Stimulated activated CD4-positive, alpha-beta T cell treated with anti-CD3 and anti-CD28 coated beads, Interleukin-4, amount 100 ng/mL, for 48 hours (primary cell): ENCODE data around the gene PLXNA3.

Source experiments
- DNase-seq, 2 donors: peaks; one replicate each; pipeline ENCODE4 v3.0.0-alpha.2; 2020; ENCODE audit warnings: low read depth in 2 of 2

Gene PLXNA3

GRCh38 chrX:154435171-154435733, 22.8 kb upstream of the PLXNA3 start:
- no peak for DNase-seq

DNA sequence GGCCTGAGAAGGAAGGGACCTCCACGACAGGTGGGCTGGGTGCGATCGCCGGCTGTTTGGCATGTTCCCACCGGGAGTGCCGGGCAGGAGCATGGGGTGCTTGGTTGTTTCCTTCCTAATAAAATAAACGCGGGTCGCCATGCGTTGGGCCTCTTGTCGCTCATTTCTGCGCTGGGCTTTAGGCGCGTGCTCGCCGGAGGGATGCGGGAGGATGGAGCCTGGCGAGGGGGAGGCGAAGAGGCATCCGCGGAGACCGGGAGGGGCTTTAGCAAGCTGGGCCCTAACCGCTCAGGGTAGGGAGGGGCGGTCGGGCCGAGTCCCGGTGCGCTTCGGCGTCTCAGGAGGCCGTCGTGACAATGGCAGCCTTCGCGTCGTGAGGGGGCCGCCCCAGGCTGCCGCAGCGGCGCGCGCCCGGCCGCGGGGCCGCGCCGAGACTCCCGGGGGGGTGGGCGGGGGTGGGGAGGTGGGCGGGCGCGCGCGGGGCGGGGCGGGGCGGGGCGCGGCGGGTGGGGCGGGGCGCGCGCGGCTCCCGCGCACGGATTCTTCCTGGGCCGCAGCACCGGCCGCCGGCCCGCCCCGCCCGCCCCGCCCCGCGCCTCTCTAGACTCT, 21.6 kb upstream of the PLXNA3 start:
- DNase-seq, result no peak

DNA sequence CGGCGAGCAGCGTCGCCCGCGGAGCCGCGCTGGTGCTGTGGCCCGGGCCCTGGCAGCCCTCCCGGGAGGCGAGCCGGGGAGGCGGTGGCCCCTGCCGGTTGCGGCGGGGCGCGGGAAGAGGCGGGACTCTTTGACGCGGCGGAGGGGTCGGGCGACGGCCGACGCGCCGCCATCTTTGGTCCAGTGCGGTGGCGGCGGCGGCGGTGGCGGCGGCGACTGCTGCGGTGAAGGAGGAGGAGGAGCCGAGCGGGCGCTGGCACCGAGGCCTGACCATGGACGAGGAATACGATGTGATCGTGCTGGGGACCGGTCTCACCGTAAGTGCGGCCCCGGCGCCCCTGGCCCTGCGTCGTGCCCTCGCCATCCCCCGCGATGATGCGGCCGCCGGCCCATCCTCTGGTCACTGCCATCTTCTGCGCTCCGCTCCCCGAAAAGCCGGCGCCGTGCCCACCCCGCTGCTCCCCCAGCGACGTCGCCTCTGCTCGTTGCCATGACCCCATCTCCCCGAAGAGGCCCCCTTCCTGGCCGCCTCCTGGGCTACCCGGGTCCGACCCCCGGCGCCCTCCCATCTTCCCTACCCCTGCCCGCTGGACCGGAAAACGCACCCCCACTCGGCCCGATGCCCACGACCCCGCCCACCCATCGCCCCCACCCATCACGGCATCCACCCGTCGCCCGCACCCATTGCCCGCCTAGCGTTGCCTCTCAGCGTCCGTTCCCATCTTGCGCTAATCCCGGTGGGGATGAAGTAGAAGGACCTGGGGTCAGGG, 20.9 kb upstream of the PLXNA3 start, which contains the start of gene GDI1:
TSS of gene GDI1 (plus strand) at position 172 of the 770 bp plus-strand sequence. CDS start at position 273, 101 bp downstream.
- DNase-seq, result peak in 1 of 2 donors; percentile 38

DNA sequence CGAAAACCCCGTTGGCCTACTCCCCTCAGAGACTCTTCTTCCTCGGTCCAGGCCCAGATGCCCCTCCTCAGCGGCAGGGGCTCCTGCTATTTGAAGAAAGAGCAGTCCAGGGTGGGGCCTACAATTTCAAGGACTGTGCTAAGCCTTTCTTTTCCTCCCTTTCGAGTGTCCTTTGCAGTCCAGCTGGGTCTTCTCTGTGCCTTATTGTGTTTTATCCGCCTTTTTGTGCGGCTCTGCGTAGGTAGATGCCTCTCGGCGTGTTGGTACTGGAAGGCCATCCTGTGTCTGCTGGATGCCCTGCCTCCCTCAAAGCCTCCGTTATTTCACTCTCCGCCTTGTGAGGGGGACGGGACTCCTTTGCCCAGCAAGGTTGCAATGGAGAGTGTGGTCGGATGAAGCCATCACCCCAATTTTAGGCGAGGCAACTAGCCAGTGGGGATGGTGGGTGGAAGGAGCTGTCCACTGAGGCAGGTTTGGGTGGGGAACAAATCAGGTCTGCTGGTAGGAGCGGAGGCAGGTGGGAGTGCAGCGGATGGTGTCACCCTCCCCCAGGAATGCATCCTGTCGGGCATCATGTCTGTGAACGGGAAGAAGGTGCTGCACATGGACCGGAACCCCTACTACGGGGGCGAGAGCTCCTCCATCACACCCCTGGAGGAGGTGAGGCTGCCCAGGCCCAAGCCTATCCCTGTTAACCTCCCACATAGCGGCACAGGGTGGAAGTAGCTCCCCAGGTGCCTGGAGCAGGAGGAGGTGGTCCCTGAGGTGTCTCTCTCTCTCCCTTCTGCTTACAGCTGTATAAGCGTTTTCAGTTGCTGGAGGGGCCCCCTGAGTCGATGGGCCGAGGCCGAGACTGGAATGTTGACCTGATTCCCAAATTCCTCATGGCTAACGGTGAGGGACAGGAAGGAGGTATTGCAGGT, 19.8 kb upstream of the PLXNA3 start:
- DNase-seq, result no peak

DNA sequence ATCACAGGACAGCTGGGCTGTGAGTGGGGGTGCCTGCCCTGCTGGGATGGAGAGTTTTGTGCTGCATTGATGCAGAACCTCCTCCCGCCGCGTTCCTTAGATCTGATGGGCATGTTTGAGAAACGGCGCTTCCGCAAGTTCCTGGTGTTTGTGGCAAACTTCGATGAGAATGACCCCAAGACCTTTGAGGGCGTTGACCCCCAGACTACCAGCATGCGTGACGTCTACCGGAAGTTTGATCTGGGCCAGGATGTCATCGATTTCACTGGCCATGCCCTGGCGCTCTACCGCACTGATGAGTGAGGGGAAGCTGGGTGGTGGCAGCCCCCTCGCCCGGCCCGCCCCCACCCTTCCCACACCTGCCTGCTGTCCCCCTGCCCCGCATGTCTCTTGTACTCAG, 18.2 kb upstream of the PLXNA3 start:
- DNase-seq, result no peak

- DNase-seq, result no peak
Measured at GRCh38 chrX:154440623-154441357, 17.3 kb upstream of the PLXNA3 start.

GRCh38 chrX:154441564-154441963, 16.5 kb upstream of the PLXNA3 start:
- DNase-seq, result no peak

DNA sequence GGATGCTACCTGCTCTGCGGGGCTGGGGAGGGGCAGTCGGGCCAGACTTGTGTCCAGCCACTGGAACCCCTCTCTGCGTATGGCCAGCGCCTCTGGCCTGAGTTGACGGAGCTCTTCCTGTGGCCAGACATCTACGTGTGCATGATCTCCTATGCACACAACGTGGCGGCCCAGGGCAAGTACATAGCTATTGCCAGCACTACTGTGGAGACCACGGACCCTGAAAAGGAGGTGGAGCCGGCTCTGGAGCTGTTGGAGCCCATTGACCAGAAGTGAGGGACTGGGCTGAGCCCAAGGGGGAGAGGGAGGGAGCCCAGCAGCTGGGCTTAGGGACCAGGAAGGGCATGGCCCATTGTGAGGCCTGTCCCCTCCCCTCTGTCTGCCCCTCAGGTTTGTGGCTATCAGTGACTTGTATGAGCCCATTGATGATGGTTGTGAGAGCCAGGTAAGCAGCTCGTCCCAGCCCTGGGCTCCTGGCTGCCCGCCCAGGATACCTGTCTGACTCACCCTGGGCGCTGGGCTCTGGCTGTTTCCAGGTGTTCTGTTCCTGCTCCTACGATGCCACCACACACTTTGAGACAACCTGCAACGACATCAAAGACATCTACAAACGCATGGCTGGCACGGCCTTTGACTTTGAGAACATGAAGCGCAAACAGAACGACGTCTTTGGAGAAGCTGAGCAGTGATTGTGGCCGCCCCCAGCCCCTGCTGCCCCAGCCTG, 15.9 kb upstream of the PLXNA3 start:
- DNase-seq, result no peak

DNA sequence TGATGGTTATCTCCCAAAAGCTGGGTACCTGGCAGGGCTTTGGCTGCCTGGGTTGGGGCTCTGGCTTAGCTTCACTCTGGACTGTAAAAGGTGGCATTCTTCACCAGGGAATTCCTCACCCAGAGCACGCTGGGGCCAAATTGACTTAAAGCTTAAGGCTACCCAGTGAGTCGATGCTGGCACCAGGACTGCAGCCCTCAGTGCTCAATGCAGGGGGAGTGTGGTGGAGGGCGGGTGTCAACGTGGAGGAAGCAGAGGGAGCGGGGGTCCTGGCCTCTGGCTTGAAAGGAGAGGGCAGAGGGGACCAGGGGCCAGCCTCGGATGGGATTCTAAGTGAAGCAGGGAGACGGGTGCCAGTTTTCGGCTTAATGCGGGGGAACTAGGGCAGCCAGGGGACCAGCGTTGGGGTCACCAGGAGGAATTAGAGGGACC, 14.6 kb upstream of the PLXNA3 start:
- no peak for DNase-seq

DNA sequence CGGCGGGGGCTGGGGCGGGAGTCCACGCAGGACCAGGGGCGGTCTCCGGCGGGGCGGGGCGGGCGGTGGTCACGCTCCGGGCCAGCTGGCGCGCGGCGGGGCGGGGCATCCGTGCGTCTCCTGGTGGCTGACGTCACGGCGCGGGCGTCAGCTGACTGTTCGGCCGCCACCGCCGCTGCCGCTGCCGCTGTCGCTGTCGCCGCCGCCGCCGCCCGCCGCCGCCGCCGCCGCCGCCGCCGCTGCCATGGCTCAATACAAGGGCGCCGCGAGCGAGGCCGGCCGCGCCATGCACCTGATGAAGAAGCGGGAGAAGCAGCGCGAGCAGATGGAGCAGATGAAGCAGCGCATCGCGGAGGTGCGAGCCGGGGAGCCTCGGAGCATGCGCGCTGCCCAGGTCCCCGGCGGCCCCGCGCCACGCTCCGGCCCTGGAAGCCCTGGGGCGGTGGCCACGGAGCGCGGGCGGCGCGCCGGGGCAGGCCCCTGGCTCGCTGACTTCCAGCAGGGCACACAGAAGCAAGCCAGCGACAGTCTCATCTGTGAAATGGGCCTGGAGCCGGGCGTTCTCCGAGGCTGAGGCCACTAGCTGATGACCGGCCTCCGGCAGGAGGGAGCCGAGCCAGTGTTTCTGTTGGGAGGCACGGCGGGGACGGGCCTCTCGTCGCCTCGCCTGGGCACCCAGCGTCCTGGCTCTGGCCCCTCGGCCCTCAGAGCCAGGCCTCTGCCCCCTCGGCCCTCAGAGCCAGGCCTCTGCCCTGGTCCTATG, 13.9 kb upstream of the PLXNA3 start, which contains the start of gene FAM50A:
TSS of gene FAM50A (plus strand) at position 150 of the 763 bp plus-strand sequence. CDS start at position 245, 95 bp downstream.
- DNase-seq, result peak; percentile 60 to 64

DNA sequence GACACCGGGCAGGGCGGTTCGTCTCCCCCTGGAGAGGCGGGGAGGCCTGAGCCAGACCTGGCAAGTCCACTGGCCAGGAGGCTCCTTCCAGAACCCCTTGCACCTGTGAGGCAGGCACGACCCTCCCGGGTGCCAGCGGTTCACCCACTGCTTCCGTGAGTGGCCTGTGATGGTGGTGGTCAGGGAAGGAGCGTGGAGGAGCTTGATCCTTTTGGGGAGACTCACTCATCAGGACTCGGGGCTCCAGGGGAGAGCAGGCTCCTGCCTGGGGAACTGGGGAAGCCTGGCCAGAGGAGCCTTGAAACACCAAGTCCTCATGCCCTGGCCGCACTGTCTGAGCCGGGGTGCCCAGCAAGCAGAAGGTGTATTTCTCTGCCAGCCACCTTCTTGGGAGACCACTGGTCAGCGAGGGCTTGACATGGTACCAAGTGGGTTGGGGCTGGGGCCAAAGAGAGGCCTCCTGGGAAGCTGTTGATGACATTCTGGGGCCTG, 13.3 kb upstream of the PLXNA3 start:
- DNase-seq, result no peak

GRCh38 chrX:154445776-154446175, 12.3 kb upstream of the PLXNA3 start:
- DNase-seq, result no peak

GRCh38 chrX:154446430-154446829, 11.7 kb upstream of the PLXNA3 start:
- no peak for DNase-seq

- no peak for DNase-seq
Measured at GRCh38 chrX:154448484-154448883, 9.6 kb upstream of the PLXNA3 start.

GRCh38 chrX:154449618-154450017, 8.5 kb upstream of the PLXNA3 start:
- DNase-seq, result no peak

DNA sequence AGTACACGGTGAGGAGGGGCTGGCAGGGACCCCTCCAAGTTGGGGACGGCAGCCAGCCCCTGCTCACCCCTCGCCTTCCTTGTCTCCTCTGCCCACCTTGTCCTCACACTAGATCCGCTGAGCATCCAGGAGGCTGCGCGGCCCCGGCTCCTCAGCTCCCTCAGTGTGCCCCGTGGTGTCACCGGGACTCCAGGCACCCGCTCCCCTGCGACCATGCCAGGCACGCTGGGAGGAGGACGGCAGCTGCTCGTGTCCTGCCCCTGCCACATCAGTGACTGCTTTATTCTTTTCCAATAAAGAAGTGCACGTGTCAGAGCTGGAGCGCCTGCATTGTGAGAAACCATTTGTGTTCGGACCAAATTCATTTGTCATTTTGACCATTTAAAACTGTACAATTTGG, 7.8 kb upstream of the PLXNA3 start:
- DNase-seq, result no peak

DNA sequence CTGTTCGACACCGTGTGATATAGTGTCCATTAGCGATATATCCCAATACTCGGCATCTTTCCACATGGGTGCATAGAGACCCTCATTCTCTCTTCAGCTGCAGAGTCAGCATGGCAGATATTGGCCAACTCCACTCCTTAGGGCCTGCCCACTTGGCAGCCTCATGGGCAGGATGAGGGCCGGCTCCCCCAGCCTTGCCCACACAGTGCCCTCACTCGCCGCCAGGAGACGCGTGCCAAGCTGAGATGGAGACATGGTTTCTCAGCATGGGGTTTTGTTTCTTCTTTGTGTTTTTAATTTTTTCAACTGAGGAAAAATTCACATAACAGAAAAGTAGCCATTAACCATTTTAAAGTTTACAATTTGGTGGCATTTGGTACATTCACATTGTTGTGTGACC, 5.3 kb upstream of the PLXNA3 start:
- DNase-seq, result no peak

- DNase-seq, result peak in 1 of 2 donors; percentile 27
Measured at GRCh38 chrX:154457491-154458115, 478 bp upstream of the PLXNA3 start.
